ENCODE data around the gene SLC8A1. TPM values are rescaled to one million over a fixed set of nuclear protein-coding genes. Genes with fewer than 3 reads are reported as not detected.
A peak's percentile ranks its signal among the peaks of the same experiment; 100 is the strongest.

The SLC8A1 gene
- total RNA-seq, 1 donor, result 82.9 TPM

GRCh38 chr2:40228310-40228709 lies 223.6 kb downstream of the SLC8A1 start:
- DNase-seq (ENCODE audit: insufficient read length, low spot score, missing footprints), result no peak
- Histone ChIP-seq H3K79me2 (ENCODE audit: insufficient read depth, low read length) (peaks cover 4% of the 10 kb centered on the region), H3K9me3 (ENCODE audit: low read depth, low read length) (no peaks in the 10 kb centered on the region), H3K27ac (ENCODE audit: low read depth, low read length) (no peak overlapping the region), H4K20me1 (ENCODE audit: insufficient read depth, low read length) (no peaks in the 10 kb centered on the region), H3K27me3 (ENCODE audit: insufficient read depth, low read length) (no peaks in the 10 kb centered on the region), H3K4me1 (ENCODE audit: insufficient read depth, low read length) (peaks cover 11% of the 10 kb centered on the region), H2AFZ (ENCODE audit: low read length) (no peak overlapping the region), H3K4me3 (ENCODE audit: insufficient read depth, low read length) (no peak overlapping the region), H3K36me3 (ENCODE audit: insufficient read depth, low read length) (no peaks in the 10 kb centered on the region), H3K4me2 (ENCODE audit: insufficient read depth, low read length) (no peak overlapping the region)
- TF ChIP-seq CTCF (IDR thresholded peaks at IDR 0.05; ENCODE audit: extremely low read depth, low read depth, low read length), result no peak

- Histone ChIP-seq H3K4me3 (ENCODE audit: insufficient read depth, low read length) (no peak overlapping the region), H3K79me2 (ENCODE audit: insufficient read depth, low read length) (peaks cover 4% of the 10 kb centered on the region), H3K27me3 (ENCODE audit: insufficient read depth, low read length) (no peaks in the 10 kb centered on the region), H3K27ac (ENCODE audit: low read depth, low read length) (peak overlapping the region; percentile 66), H3K9me3 (ENCODE audit: low read depth, low read length) (no peaks in the 10 kb centered on the region), H2AFZ (ENCODE audit: low read length) (peak overlapping the region; percentile 63), H3K4me2 (ENCODE audit: insufficient read depth, low read length) (no peak overlapping the region), H3K36me3 (ENCODE audit: insufficient read depth, low read length) (no peaks in the 10 kb centered on the region), H4K20me1 (ENCODE audit: insufficient read depth, low read length) (no peaks in the 10 kb centered on the region), H3K4me1 (ENCODE audit: insufficient read depth, low read length) (peaks cover 12% of the 10 kb centered on the region)
- no peak for DNase-seq (ENCODE audit: insufficient read length, low spot score, missing footprints)
- TF ChIP-seq CTCF (IDR thresholded peaks at IDR 0.05; ENCODE audit: extremely low read depth, low read depth, low read length), result no peak
These were observed 224.7 kb downstream of the SLC8A1 start for GRCh38 chr2:40227210-40227609.

- TF ChIP-seq CTCF (IDR thresholded peaks at IDR 0.05; ENCODE audit: extremely low read depth, low read depth, low read length), result no peak
- H3K79me2 ChIP-seq (ENCODE audit: insufficient read depth, low read length), result peaks cover 4% of the 10 kb centered on the region
- peak overlapping the region; percentile 66 for H3K27ac ChIP-seq (ENCODE audit: low read depth, low read length)
- peaks cover 12% of the 10 kb centered on the region for H3K4me1 ChIP-seq (ENCODE audit: insufficient read depth, low read length)
- no peaks in the 10 kb centered on the region for H3K36me3 ChIP-seq (ENCODE audit: insufficient read depth, low read length)
- DNase-seq (ENCODE audit: insufficient read length, low spot score, missing footprints), result no peak
- H2AFZ ChIP-seq (ENCODE audit: low read length), result no peak overlapping the region
- no peaks in the 10 kb centered on the region for H4K20me1 ChIP-seq (ENCODE audit: insufficient read depth, low read length)
- no peak overlapping the region for H3K4me2 ChIP-seq (ENCODE audit: insufficient read depth, low read length)
- H3K27me3 ChIP-seq (ENCODE audit: insufficient read depth, low read length), result no peaks in the 10 kb centered on the region
- no peaks in the 10 kb centered on the region for H3K9me3 ChIP-seq (ENCODE audit: low read depth, low read length)
- H3K4me3 ChIP-seq (ENCODE audit: insufficient read depth, low read length), result no peak overlapping the region
These were observed 225.3 kb downstream of the SLC8A1 start for GRCh38 chr2:40226637-40227036.

GRCh38 chr2:40225670-40226210 lies 226.2 kb downstream of the SLC8A1 start:
- Histone ChIP-seq H3K9me3 (ENCODE audit: low read depth, low read length) (no peaks in the 10 kb centered on the region), H3K27me3 (ENCODE audit: insufficient read depth, low read length) (no peaks in the 10 kb centered on the region), H3K4me3 (ENCODE audit: insufficient read depth, low read length) (no peak overlapping the region), H3K27ac (ENCODE audit: low read depth, low read length) (no peak overlapping the region), H3K36me3 (ENCODE audit: insufficient read depth, low read length) (no peaks in the 10 kb centered on the region), H3K79me2 (ENCODE audit: insufficient read depth, low read length) (peaks cover 4% of the 10 kb centered on the region), H3K4me1 (ENCODE audit: insufficient read depth, low read length) (peaks cover 13% of the 10 kb centered on the region), H2AFZ (ENCODE audit: low read length) (no peak overlapping the region), H4K20me1 (ENCODE audit: insufficient read depth, low read length) (no peaks in the 10 kb centered on the region), H3K4me2 (ENCODE audit: insufficient read depth, low read length) (no peak overlapping the region)
- TF ChIP-seq CTCF (IDR thresholded peaks at IDR 0.05; ENCODE audit: extremely low read depth, low read depth, low read length), result no peak
- DNase-seq (ENCODE audit: insufficient read length, low spot score, missing footprints), result no peak

Measured in osteoblast (primary cell).